Activated B cell treated with CpG ODN at 0.5 μM for 24 hours (primary cell): ENCODE measurements around the gene C16orf87. TPM values are rescaled to one million over a fixed set of nuclear protein-coding genes. Genes with fewer than 3 reads are reported as not detected.
"Not testable (repeated sequence)": the region's sequence is repeated elsewhere in the genome, so short reads cannot be mapped to it uniquely, and the experiment has no call there.

ENCODE experiments used
- ATAC-seq: fragments of 200-7000 bp; cut with Tn5 transposase; one replicate; pipeline ENCODE4 v1.10.0; 2021; ENCODE audit warnings: low read depth, mild to moderate bottlenecking, moderate library complexity
- CTCF ChIA-PET: fragments of 350-600 bp; sonication (Branson Sonifier 250); formaldehyde crosslinking; loops from one replicate; lab custom pipeline; 2021; ENCODE audit warnings: antibody characterized with exemption; lab: Charles Lee
- POLR2A ChIA-PET: fragments of 350-600 bp; sonication (Branson Sonifier 250); formaldehyde crosslinking; loops from one replicate; lab custom pipeline; 2021; ENCODE audit warnings: antibody characterized with exemption; lab: Charles Lee
- DNase-seq: peaks from one replicate; pipeline ENCODE4 v3.0.0; 2022
- H3K27ac Mint-ChIP-seq: one replicate; pipeline ENCODE4 v1.8.0; 2020; ENCODE audit warnings: mixed read lengths
- H3K27me3 Mint-ChIP-seq: one replicate; pipeline ENCODE4 v1.8.0; 2021; ENCODE audit warnings: mixed read lengths
- H3K36me3 Mint-ChIP-seq: one replicate; pipeline ENCODE4 v1.8.0; 2021; ENCODE audit warnings: low read depth, mixed read lengths
- H3K4me1 Mint-ChIP-seq: one replicate; pipeline ENCODE4 v1.8.0; 2021; ENCODE audit warnings: mixed read lengths
- H3K4me3 Mint-ChIP-seq: one replicate; pipeline ENCODE4 v1.8.0; 2020; ENCODE audit warnings: mild to moderate bottlenecking, mixed read lengths
- H3K9me3 Mint-ChIP-seq: one replicate; pipeline ENCODE4 v1.8.0; 2020; ENCODE audit warnings: mixed read lengths
- intact Hi-C: fragments of 100-400 bp; cut with micrococcal nuclease; formaldehyde crosslinking; loops from one replicate; pipeline ENCODE4 v1.15.1; 2024
- total RNA-seq: library from RNA; stranded (reverse); gene quantifications from 2 replicates; pipeline ENCODE4 v1.2.3, GENCODE V29; 2022
- TF ChIP-seq, protein P1 (sequence below): fragments of 200-600 bp; IDR thresholded peaks from one replicate; pipeline ENCODE4 v1.8.0; 2022; ENCODE audit warnings: antibody characterized with exemption, mild to moderate bottlenecking

The C16orf87 gene
- total RNA-seq, 1 donor from 2014 or later, result 16.6 TPM

DNA sequence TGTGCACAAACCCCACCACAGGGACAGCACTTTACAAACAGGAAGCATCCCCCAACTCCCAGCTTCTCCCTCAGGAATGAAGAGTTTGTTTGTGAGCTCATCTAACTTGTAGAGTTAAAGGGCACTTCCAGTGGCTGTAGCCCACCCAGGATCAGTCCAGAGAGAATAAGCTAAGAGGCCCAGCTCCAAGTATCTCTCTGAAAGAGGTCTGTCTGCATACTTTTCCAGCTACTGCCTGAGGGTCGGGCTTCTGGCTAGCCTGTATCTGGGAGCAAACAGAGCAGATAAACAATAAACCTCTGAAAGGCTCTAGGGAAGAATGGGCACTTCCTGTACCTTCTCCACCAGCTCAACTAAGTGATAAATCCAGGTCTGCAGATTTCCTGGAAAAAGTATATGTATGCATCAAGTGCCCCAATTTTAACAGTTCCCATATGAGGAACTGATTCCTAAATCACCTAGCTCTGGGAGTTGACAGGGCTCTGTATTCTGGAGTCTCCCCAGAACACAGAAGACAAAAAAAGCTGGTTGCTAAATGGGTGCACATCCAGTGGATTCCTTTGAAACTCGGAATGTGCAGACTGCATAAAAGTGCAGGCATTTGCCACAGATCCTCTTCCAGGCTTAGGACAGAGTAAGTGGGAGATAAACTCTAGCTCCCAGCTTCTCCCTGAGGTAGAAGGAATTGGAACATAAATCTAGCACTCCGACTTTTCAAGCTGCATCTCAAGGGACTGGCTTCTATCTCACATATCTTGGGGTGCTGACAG lies 45.7 kb downstream of the C16orf87 start:
- intact Hi-C loops, result loop anchor here (5.0 to 10.0 kb wide), 4 partner anchors 132 to 1820 kb away; partner anchors contain the start of gene NETO2
- TF ChIP-seq, protein P1, sequence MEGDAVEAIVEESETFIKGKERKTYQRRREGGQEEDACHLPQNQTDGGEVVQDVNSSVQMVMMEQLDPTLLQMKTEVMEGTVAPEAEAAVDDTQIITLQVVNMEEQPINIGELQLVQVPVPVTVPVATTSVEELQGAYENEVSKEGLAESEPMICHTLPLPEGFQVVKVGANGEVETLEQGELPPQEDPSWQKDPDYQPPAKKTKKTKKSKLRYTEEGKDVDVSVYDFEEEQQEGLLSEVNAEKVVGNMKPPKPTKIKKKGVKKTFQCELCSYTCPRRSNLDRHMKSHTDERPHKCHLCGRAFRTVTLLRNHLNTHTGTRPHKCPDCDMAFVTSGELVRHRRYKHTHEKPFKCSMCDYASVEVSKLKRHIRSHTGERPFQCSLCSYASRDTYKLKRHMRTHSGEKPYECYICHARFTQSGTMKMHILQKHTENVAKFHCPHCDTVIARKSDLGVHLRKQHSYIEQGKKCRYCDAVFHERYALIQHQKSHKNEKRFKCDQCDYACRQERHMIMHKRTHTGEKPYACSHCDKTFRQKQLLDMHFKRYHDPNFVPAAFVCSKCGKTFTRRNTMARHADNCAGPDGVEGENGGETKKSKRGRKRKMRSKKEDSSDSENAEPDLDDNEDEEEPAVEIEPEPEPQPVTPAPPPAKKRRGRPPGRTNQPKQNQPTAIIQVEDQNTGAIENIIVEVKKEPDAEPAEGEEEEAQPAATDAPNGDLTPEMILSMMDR, result no peak
- DNase-seq (no peak), ATAC-seq (no peak)
- POLR2A ChIA-PET, result no interaction called here
- H3K9me3 Mint-ChIP-seq, result peaks cover 7% of the 10 kb centered on the region
- H3K36me3 Mint-ChIP-seq, result peaks cover 4% of the 10 kb centered on the region
- H3K4me1 Mint-ChIP-seq, result peaks cover 42% of the 10 kb centered on the region
- CTCF ChIA-PET, result no interaction called here
- no peak overlapping the region for H3K27ac Mint-ChIP-seq
- no peaks in the 10 kb centered on the region for H3K27me3 Mint-ChIP-seq
- H3K4me3 Mint-ChIP-seq, result no peak overlapping the region

- peaks cover 36% of the 10 kb centered on the region for H3K4me1 Mint-ChIP-seq
- intact Hi-C loops, result loop anchor here (10.0 kb wide), 1 partner anchor 1820 kb away; no protein-coding TSS in a partner anchor
- H3K27me3 Mint-ChIP-seq, DNase-seq, H3K9me3 Mint-ChIP-seq, POLR2A ChIA-PET, CTCF ChIA-PET, H3K27ac Mint-ChIP-seq, H3K4me3 Mint-ChIP-seq, H3K36me3 Mint-ChIP-seq, ATAC-seq: not testable (repeated sequence)
These were observed 46.4 kb downstream of the C16orf87 start for GRCh38 chr16:46784569-46784968.

DNA sequence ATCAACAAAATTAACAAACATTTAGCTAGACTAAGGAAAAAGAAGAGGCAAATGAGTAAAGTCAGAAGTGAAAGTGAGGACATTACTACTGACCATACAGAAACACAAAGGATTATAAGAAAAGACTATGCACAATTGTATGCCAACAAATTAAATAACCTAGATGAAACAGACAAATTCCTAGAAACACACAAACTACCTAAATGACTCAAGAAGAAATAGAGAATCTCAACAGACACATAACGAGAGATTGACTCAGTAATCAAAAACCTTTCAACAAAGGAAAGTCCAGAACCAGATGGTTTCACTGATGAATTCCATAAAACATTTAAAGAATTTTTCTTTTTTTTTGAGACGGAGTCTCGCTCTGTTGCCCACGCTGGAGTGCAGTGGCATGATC lies 47.2 kb downstream of the C16orf87 start:
- TF ChIP-seq, protein P1, result no peak
- H3K4me1 Mint-ChIP-seq, result peaks cover 28% of the 10 kb centered on the region
- intact Hi-C loops, result loop anchor here (10.0 kb wide), 1 partner anchor 1821 kb away; no protein-coding TSS in a partner anchor
- H3K27me3 Mint-ChIP-seq, result no peaks in the 10 kb centered on the region
- peaks cover 7% of the 10 kb centered on the region for H3K9me3 Mint-ChIP-seq
- no peak for DNase-seq
- POLR2A ChIA-PET, result no interaction called here
- peaks cover 4% of the 10 kb centered on the region for H3K36me3 Mint-ChIP-seq
- CTCF ChIA-PET, result no interaction called here
- H3K27ac Mint-ChIP-seq, result no peak overlapping the region
- no peak overlapping the region for H3K4me3 Mint-ChIP-seq
- ATAC-seq, result no peak

DNA sequence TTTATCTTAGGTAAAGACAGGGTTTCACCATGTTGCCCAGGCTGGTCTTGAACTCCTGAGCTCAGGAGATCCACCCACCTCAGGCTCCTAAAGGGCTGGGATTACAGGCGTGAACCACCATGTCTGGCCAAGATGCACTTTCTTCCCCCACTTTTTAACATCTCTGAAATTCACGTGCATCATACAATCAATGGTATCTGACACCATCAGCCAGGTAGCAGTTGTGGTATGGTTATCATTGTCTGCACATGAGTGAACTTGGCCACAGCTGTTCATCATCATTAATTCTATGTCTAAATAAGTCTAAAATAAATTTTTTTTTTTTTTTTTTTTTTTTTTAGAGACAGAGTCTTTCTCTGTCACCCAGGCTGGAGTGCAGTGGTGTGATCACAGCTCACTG lies 48.7 kb downstream of the C16orf87 start:
- Mint-ChIP-seq H3K4me1 (peaks cover 16% of the 10 kb centered on the region), H3K36me3 (peaks cover 4% of the 10 kb centered on the region), H3K27me3 (no peaks in the 10 kb centered on the region), H3K27ac (no peak overlapping the region), H3K4me3 (no peak overlapping the region), H3K9me3 (peaks cover 7% of the 10 kb centered on the region)
- intact Hi-C loops, result loop anchor here (10.0 kb wide), 1 partner anchor 1822 kb away; no protein-coding TSS in a partner anchor
- DNase-seq (no peak), ATAC-seq (no peak)
- TF ChIP-seq, protein P1, result no peak
- ChIA-PET POLR2A (interaction anchor here (0.7 kb wide), 1 partner anchor 72 kb away, joined by 7 read pairs; no protein-coding TSS in a partner anchor), CTCF (no interaction called here)

- Mint-ChIP-seq H3K9me3 (no peaks in the 10 kb centered on the region), H3K4me3 (no peak overlapping the region), H3K4me1 (peaks cover 16% of the 10 kb centered on the region), H3K27ac (no peak overlapping the region), H3K27me3 (no peaks in the 10 kb centered on the region), H3K36me3 (no peaks in the 10 kb centered on the region)
- DNase-seq (no peak), ATAC-seq (no peak)
- intact Hi-C loops, result no loop called here
- CTCF ChIA-PET, result no interaction called here
- POLR2A ChIA-PET, result no interaction called here
- TF ChIP-seq, protein P1, result no peak
These were observed 53.2 kb downstream of the C16orf87 start for GRCh38 chr16:46777804-46778203.
